ENCODE data around the gene ATXN1.

- TF ChIP-seq POU6F1 (CRISPR knock-in tag; IDR thresholded peaks at IDR 0.05; ENCODE audit: borderline replicate concordance, low read depth) (no peak), ZNF8 (CRISPR knock-in tag; IDR thresholded peaks at IDR 0.05) (no peak)
Measured at GRCh38 chr6:16296061-16296670, 465.1 kb downstream of the ATXN1 start.
